ENCODE measurements around the gene RNASET2.
"Not testable (repeated sequence)": the region's sequence is repeated elsewhere in the genome, so short reads cannot be mapped to it uniquely, and the experiment has no call there.

RNASET2 gene

GRCh38 chr6:166898910-166899309 lies 57.4 kb downstream of the RNASET2 start:
- no peak overlapping the region for H3K4me3 Mint-ChIP-seq
- H3K4me1 Mint-ChIP-seq: no peaks in the 10 kb centered on the region
- peaks cover 7% of the 10 kb centered on the region for H3K36me3 Mint-ChIP-seq (ENCODE audit: low read depth)
- peaks cover 30% of the 10 kb centered on the region for H3K27me3 Mint-ChIP-seq (ENCODE audit: low read depth)
- no peak overlapping the region for H3K27ac Mint-ChIP-seq
- H3K9me3 Mint-ChIP-seq: peaks cover 7% of the 10 kb centered on the region
- no peak for TF ChIP-seq CTCF (IDR thresholded peaks at IDR 0.05; ENCODE audit: unreplicated experiment in 3 of 3)

GRCh38 chr6:166894614-166895013 lies 61.7 kb downstream of the RNASET2 start:
- not testable (repeated sequence) for H3K4me3 Mint-ChIP-seq; H3K27ac Mint-ChIP-seq; H3K36me3 Mint-ChIP-seq (ENCODE audit: low read depth); H3K4me1 Mint-ChIP-seq; H3K27me3 Mint-ChIP-seq (ENCODE audit: low read depth)
- peaks cover 14% of the 10 kb centered on the region for H3K9me3 Mint-ChIP-seq

DNA sequence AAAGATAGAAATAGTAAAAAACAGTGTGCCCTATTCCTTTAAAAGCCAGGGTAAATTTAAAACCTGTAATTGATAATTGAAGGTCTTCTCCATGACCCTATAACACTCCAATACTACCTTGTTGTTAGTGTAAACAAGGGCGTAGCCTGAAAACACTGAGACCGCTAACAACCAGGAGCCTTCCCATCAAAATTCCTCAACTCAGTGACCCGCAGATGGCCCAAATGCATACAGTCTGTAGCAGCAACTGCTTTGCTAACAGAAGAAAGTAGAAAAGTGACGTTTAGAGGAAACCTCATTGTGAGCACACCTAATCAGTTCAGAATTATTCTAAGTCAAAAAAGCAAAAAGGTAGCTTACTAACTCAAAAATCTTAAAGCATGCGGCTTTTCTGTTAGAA lies 63.9 kb downstream of the RNASET2 start:
- H3K36me3 Mint-ChIP-seq (ENCODE audit: low read depth); H3K27me3 Mint-ChIP-seq (ENCODE audit: low read depth); H3K27ac Mint-ChIP-seq; H3K4me3 Mint-ChIP-seq; H3K4me1 Mint-ChIP-seq: not testable (repeated sequence)
- H3K9me3 Mint-ChIP-seq: peaks cover 23% of the 10 kb centered on the region

DNA sequence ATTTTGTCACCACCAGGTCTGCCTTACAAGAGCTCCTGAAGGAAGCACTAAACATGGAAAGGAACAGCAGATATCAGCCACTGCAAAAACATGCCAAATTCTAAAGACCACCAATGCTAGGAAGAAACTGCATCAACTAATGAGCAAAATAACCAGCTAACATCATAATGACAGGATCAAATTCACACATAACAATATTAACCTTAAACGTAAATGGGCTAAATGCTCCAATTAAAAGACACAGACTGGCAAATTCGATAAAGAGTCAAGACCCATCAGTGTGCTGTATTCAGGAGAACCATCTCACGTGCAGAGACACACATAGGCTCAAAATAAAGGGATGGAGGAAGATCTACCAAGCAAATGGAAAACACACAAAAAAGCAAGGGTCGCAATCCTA lies 69.6 kb downstream of the RNASET2 start:
- not testable (repeated sequence) for H3K36me3 Mint-ChIP-seq (ENCODE audit: low read depth); H3K4me3 Mint-ChIP-seq; H3K27me3 Mint-ChIP-seq (ENCODE audit: low read depth); H3K27ac Mint-ChIP-seq; H3K4me1 Mint-ChIP-seq
- peaks cover 39% of the 10 kb centered on the region for H3K9me3 Mint-ChIP-seq

DNA sequence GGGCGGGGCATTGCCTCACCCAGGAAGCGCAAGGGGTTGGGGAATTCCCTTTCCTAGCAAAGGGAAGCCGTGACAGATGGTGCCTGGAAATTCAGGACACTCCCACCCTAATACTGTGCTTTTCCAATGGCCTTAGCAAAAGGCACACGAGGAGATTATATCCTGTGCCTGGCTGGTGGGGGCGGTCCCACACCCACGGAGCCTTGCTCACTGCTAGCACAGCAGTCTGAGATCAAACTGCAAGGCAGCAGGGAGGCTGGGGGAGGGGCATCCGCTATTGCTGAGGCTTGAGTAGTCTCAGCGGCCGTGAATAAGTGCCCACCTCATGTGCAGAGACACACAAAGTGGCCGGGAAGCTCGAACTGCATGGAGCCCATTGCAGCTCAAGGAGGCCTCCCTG lies 71.4 kb downstream of the RNASET2 start:
- not testable (repeated sequence) for H3K27me3 Mint-ChIP-seq (ENCODE audit: low read depth); H3K36me3 Mint-ChIP-seq (ENCODE audit: low read depth); H3K27ac Mint-ChIP-seq; H3K4me3 Mint-ChIP-seq; H3K4me1 Mint-ChIP-seq
- H3K9me3 Mint-ChIP-seq: peaks cover 35% of the 10 kb centered on the region

DNA sequence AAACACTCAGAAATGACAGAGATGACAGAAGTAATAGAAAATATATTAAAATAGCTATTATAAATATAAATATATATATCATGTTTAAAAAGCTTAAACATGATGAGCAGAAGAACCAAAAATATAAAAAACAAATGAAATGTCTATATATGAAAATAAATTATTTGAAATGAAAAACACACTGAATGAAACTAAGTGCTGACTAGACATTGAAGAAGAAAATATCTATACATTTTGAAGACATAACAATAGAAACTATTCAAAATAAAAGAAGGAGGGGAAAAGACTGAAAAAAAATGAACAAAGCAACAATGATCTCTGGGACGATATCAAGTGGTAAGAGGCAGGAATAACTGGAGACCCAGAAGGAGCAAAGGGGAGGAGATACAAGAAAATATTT lies 76.8 kb downstream of the RNASET2 start:
- Mint-ChIP-seq H3K4me1 (no peaks in the 10 kb centered on the region), H3K27me3 (ENCODE audit: low read depth) (peaks cover 7% of the 10 kb centered on the region), H3K36me3 (ENCODE audit: low read depth) (no peaks in the 10 kb centered on the region), H3K4me3 (no peak overlapping the region), H3K9me3 (peaks cover 9% of the 10 kb centered on the region), H3K27ac (no peak overlapping the region)
- no peak for TF ChIP-seq CTCF (IDR thresholded peaks at IDR 0.05; ENCODE audit: unreplicated experiment in 3 of 3)

All from nephron (organoid).